MM.1S (cell line): ENCODE measurements around the gene SECTM1.

Experiments
- DNase-seq: peaks from one replicate; pipeline ENCODE4 v3.0.0-alpha.2; 2015
- H2AFZ ChIP-seq: fragments of 300-600 bp; sonication (generic); 2 replicates; pipeline ENCODE4 v1.6.0; 2016; ENCODE audit warnings: antibody characterized with exemption, low read length
- H3F3A ChIP-seq: fragments of 300-600 bp; sonication (generic); 2 replicates; pipeline ENCODE4 v1.6.1; 2016; ENCODE audit warnings: mild to moderate bottlenecking, antibody characterized with exemption, low read length, moderate library complexity, mixed read lengths; ENCODE audit not compliant: insufficient read depth
- H3K27ac ChIP-seq: fragments of 300-600 bp; sonication (generic); 2 replicates; pipeline ENCODE4 v1.5.1; 2016; ENCODE audit warnings: mild to moderate bottlenecking, low read length
- H3K27me3 ChIP-seq: fragments of 300-600 bp; sonication (generic); replicated peaks from 2 replicates; pipeline ENCODE4 v1.6.0; 2016; ENCODE audit warnings: low read length; ENCODE audit not compliant: insufficient read depth
- H3K36me3 ChIP-seq: fragments of 300-600 bp; sonication (generic); replicated peaks from 2 replicates; pipeline ENCODE4 v1.6.1; 2016; ENCODE audit warnings: mild to moderate bottlenecking, low read length, mixed read lengths; ENCODE audit not compliant: insufficient read depth
- H3K4me1 ChIP-seq: fragments of 300-600 bp; sonication (generic); 2 replicates; pipeline ENCODE4 v1.6.1; 2016; ENCODE audit warnings: low read length, mixed read lengths
- H3K4me2 ChIP-seq: fragments of 300-600 bp; sonication (generic); 2 replicates; pipeline ENCODE4 v1.6.0; 2016; ENCODE audit warnings: low read depth, low read length
- H3K4me3 ChIP-seq: fragments of 300-600 bp; sonication (generic); 2 replicates; pipeline ENCODE4 v1.5.1; 2016; ENCODE audit warnings: low read length, mixed read lengths
- H3K79me2 ChIP-seq: fragments of 300-600 bp; sonication (generic); 2 replicates; pipeline ENCODE4 v1.6.1; 2016; ENCODE audit warnings: mixed run types, low read length, mixed read lengths
- H3K9ac ChIP-seq: fragments of 300-600 bp; sonication (generic); 2 replicates; pipeline ENCODE4 v1.6.1; 2016; ENCODE audit warnings: low read length, mixed read lengths
- H3K9me2 ChIP-seq: fragments of 300-600 bp; sonication (generic); replicated peaks from 2 replicates; pipeline ENCODE4 v1.6.1; 2016; ENCODE audit warnings: mild to moderate bottlenecking, low read length, mixed read lengths; ENCODE audit not compliant: insufficient read depth
- H3K9me3 ChIP-seq: fragments of 300-600 bp; sonication (generic); replicated peaks from 2 replicates; pipeline ENCODE4 v1.6.1; 2016; ENCODE audit warnings: mild to moderate bottlenecking, low read length, mixed read lengths; ENCODE audit not compliant: insufficient read depth
- H4K20me1 ChIP-seq: fragments of 300-600 bp; sonication (generic); 2 replicates; pipeline ENCODE4 v1.6.1; 2016; ENCODE audit warnings: mild to moderate bottlenecking, low read length, moderate library complexity, mixed read lengths; ENCODE audit not compliant: insufficient read depth
- CTCF ChIP-seq: fragments of 300-600 bp; sonication (generic); IDR thresholded peaks from 2 replicates; pipeline ENCODE4 v1.5.1; 2016; ENCODE audit warnings: antibody characterized with exemption, low read length, mixed read lengths
- EZH2 ChIP-seq: fragments of 300-600 bp; sonication (generic); optimal IDR thresholded peaks from 2 replicates; pipeline ENCODE3; 2017; ENCODE audit warnings: low read depth, mild to moderate bottlenecking, antibody characterized with exemption, low read length, mixed read lengths
- EZH2phosphoT487 ChIP-seq: fragments of 300-600 bp; sonication (generic); IDR thresholded peaks from 2 replicates; pipeline ENCODE4 v1.6.1; 2018; ENCODE audit warnings: antibody characterized with exemption, low read length

Gene SECTM1

GRCh38 chr17:82334622-82335394 lies 1.2 kb upstream of the SECTM1 start:
- Histone ChIP-seq H3K27ac (peak overlapping the region; percentile 78), H4K20me1 (no peaks in the 10 kb centered on the region), H3K36me3 (no peaks in the 10 kb centered on the region), H3K79me2 (no peaks in the 10 kb centered on the region), H3F3A (peaks cover 19% of the 10 kb centered on the region), H3K9ac (peak overlapping the region; percentile 67), H3K4me1 (peaks cover 42% of the 10 kb centered on the region), H2AFZ (peak overlapping the region; percentile 29), H3K9me3 (no peaks in the 10 kb centered on the region), H3K4me2 (peak overlapping the region; percentile 90), H3K9me2 (no peaks in the 10 kb centered on the region), H3K4me3 (peak overlapping the region; percentile 55), H3K27me3 (no peaks in the 10 kb centered on the region)
- peak; percentile 66 for DNase-seq
- TF ChIP-seq EZH2 (no peak), EZH2phosphoT487 (no peak), CTCF (no peak)

- TF ChIP-seq CTCF = no peak
- no peak for TF ChIP-seq EZH2phosphoT487
- TF ChIP-seq EZH2 = no peak
- no peaks in the 10 kb centered on the region for H3K79me2 ChIP-seq
- no peaks in the 10 kb centered on the region for H3K27me3 ChIP-seq
- DNase-seq = no peak
- H3K4me2 ChIP-seq = peak overlapping the region; percentile 90
- no peaks in the 10 kb centered on the region for H3K36me3 ChIP-seq
- no peaks in the 10 kb centered on the region for H4K20me1 ChIP-seq
- H3K4me3 ChIP-seq = peak overlapping the region; percentile 55
- no peaks in the 10 kb centered on the region for H3K9me3 ChIP-seq
- H3F3A ChIP-seq = peaks cover 19% of the 10 kb centered on the region
- H3K4me1 ChIP-seq = peaks cover 44% of the 10 kb centered on the region
- peak overlapping the region; percentile 67 for H3K9ac ChIP-seq
- no peaks in the 10 kb centered on the region for H3K9me2 ChIP-seq
- H2AFZ ChIP-seq = peak overlapping the region; percentile 29; the same call in 1 of the 2 replicates
- H3K27ac ChIP-seq = peak overlapping the region; percentile 78
These were observed 647 bp upstream of the SECTM1 start for GRCh38 chr17:82334204-82334621.

DNA sequence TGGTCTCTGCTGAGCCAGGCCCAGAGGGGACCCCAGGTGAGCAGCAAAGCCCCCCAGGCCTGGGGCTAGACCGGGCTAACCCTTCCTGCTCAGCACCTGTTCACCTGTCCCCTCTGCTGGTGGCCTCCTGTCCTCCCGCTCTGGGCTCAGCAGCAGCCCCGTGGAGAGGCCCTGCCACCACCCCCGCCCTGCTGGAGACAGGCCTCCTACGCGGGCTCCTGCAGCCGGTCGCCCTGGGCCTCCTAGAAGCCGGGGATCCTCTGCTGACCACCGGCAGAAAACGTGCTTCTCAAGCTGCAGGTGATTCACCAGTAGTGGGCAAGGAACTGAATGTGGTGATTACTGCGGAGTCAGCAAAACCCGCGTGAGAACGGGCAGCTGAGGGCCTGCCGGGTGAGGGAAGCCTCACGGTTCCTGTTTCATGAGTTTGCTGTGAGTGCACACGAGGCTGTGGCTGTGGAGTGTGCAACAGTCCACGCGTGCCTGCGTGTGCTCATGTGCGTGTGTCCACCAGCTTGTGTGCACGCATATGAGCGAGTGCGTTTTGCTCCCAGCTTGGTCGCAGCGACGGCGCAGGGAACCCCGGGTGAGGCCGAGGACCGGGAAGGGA lies 792 bp downstream of the SECTM1 start:
- Histone ChIP-seq H3K9me3 (no peaks in the 10 kb centered on the region), H4K20me1 (no peaks in the 10 kb centered on the region), H3K4me1 (peaks cover 44% of the 10 kb centered on the region), H3K4me2 (peak overlapping the region; percentile 79), H3K27ac (peak overlapping the region; percentile 75), H3K9ac (peak overlapping the region; percentile 54), H3K4me3 (peak overlapping the region; percentile 52), H3K9me2 (no peaks in the 10 kb centered on the region), H3F3A (peaks cover 19% of the 10 kb centered on the region), H2AFZ (peak overlapping the region; percentile 77), H3K27me3 (no peaks in the 10 kb centered on the region), H3K79me2 (no peaks in the 10 kb centered on the region), H3K36me3 (no peaks in the 10 kb centered on the region)
- peak; percentile 71 for DNase-seq
- TF ChIP-seq CTCF = no peak
- no peak for TF ChIP-seq EZH2phosphoT487
- TF ChIP-seq EZH2 = no peak
